Esophagus muscularis mucosa (tissue), 4 donors: ENCODE results near the gene CRYGB.

Source experiments
- EP300 ChIP-seq: sonication (generic); formaldehyde crosslinking; IDR thresholded peaks from one replicate; pipeline ENCODE4 v1.6.1; 2017; ENCODE audit warnings: antibody characterized with exemption
- POLR2A ChIP-seq: fragments of 450-650 bp; IDR thresholded peaks from one replicate; pipeline ENCODE4 v1.6.1; 2017; ENCODE audit warnings: antibody characterized with exemption, moderate library complexity, mild to moderate bottlenecking, low read depth
- TF ChIP-seq, protein P1 (sequence below), 3 experiments: fragments of 200-600 bp in 2 of 3; fragments of 450-650 bp in 1 of 3; sonication (generic) in 2 of 3; IDR thresholded peaks; one replicate each; pipeline ENCODE4 v1.5.1; 2017 to 2019; ENCODE audit warnings: antibody characterized with exemption in 3 of 3, mild to moderate bottlenecking in 2 of 3, moderate library complexity in 1 of 3

DNA sequence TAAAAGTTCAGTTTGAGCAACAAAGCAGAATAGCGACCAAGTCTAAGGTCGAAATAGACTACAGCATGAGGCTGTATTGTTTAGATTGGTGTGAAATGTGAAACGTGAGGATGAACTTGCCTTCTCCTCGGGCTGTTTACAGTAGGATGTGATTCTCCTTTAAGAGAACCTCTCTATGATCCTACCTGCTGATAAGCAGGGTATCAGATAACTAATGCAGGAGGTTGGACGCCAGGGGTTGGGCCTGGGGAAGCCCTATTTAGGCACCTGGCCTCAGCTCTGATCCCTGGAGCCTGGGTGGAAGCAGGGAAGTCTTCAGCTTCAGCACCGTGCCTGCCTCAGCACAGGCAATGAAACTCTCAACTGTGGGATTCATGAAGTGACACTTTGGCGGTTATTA, 33.0 kb downstream of the CRYGB start:
- TF ChIP-seq, protein P1, sequence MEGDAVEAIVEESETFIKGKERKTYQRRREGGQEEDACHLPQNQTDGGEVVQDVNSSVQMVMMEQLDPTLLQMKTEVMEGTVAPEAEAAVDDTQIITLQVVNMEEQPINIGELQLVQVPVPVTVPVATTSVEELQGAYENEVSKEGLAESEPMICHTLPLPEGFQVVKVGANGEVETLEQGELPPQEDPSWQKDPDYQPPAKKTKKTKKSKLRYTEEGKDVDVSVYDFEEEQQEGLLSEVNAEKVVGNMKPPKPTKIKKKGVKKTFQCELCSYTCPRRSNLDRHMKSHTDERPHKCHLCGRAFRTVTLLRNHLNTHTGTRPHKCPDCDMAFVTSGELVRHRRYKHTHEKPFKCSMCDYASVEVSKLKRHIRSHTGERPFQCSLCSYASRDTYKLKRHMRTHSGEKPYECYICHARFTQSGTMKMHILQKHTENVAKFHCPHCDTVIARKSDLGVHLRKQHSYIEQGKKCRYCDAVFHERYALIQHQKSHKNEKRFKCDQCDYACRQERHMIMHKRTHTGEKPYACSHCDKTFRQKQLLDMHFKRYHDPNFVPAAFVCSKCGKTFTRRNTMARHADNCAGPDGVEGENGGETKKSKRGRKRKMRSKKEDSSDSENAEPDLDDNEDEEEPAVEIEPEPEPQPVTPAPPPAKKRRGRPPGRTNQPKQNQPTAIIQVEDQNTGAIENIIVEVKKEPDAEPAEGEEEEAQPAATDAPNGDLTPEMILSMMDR (IDR thresholded peaks at IDR 0.05) = no peak
- TF ChIP-seq EP300 = no peak
- TF ChIP-seq POLR2A = no peak
